ENCODE results near the gene PHF20.
"Not testable (repeated sequence)": the region's sequence is repeated elsewhere in the genome, so short reads cannot be mapped to it uniquely, and the experiment has no call there.

Gene PHF20

DNA sequence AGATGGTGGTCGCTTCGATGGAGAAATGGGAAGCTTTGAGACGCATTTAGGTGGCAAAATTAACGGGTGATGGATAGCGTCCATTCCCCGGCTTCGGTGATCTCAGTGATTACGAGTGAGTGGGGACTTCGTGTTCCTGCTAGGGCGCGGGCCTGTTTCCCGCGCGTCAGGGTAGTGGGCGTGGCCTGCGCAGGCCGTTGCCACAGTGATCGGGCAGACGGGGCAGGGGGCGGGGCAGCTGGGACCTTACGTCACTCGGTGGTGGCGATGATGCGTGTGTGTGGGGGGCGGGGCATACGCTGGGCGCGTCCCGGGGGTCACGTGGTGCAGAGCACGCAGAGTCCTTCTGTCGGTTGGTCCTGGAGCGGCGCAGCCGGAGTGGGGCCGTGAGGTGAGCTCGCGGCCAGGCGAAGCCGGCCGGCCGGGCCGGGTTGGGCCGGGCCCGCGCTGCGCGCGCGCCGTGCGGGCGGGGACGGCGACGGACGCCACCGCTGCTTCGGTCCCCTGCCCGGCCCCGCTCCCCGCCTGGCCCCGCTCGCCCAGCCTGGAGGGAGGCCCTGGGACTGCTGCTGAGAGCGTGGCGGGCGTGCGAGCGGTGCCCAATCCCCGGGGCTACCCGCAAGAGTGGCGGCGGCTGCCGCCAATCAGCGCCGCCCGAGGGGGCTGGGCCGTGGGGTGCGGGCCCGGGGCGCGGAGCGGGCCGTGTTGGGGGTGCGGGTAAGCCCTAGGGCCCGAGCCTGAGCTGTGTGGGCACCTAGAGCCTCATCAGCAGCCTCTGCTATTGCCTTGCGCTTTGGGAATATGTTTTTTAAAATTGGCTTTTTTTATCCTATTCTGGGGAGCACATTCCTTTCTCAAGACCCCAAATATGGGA, at the start of gene PHF20:
Gene PHF20, plus strand, starts transcription at position 327 of the 874 bp plus-strand sequence. CDS start 29,508 bp downstream, outside the sequence.
- DNase-seq (ENCODE audit: low spot score), result peak; percentile 96
- TF ChIP-seq, protein P1, sequence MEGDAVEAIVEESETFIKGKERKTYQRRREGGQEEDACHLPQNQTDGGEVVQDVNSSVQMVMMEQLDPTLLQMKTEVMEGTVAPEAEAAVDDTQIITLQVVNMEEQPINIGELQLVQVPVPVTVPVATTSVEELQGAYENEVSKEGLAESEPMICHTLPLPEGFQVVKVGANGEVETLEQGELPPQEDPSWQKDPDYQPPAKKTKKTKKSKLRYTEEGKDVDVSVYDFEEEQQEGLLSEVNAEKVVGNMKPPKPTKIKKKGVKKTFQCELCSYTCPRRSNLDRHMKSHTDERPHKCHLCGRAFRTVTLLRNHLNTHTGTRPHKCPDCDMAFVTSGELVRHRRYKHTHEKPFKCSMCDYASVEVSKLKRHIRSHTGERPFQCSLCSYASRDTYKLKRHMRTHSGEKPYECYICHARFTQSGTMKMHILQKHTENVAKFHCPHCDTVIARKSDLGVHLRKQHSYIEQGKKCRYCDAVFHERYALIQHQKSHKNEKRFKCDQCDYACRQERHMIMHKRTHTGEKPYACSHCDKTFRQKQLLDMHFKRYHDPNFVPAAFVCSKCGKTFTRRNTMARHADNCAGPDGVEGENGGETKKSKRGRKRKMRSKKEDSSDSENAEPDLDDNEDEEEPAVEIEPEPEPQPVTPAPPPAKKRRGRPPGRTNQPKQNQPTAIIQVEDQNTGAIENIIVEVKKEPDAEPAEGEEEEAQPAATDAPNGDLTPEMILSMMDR (IDR thresholded peaks at IDR 0.05; ENCODE audit: borderline replicate concordance, control extremely low read depth, extremely low read depth, insufficient read depth, missing control alignments), result no peak
- in situ Hi-C loops (cut with MboI; ENCODE audit: low sequenced_read_pairs, unreplicated experiment), result no loop called here

DNA sequence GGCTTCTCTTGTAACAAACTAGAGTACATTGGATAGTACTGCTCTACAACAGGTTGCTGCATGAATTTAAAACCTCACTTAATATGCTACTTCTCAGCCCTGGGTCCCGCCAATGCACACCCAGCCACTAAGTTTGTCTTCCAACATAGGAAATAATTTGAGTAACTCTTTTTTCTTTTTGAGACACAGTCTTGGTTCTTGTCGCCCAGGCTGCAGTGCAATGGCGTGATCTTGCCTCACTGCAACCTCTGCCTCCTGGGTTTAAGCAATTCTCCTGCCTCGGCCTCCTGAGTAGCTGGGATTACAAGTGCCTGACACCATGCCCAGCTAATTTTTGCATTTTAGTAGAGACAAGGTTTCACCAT, 48.6 kb upstream of the PHF20 start:
- DNase-seq (ENCODE audit: low spot score); in situ Hi-C loops (cut with MboI; ENCODE audit: low sequenced_read_pairs, unreplicated experiment): not testable (repeated sequence)

DNA sequence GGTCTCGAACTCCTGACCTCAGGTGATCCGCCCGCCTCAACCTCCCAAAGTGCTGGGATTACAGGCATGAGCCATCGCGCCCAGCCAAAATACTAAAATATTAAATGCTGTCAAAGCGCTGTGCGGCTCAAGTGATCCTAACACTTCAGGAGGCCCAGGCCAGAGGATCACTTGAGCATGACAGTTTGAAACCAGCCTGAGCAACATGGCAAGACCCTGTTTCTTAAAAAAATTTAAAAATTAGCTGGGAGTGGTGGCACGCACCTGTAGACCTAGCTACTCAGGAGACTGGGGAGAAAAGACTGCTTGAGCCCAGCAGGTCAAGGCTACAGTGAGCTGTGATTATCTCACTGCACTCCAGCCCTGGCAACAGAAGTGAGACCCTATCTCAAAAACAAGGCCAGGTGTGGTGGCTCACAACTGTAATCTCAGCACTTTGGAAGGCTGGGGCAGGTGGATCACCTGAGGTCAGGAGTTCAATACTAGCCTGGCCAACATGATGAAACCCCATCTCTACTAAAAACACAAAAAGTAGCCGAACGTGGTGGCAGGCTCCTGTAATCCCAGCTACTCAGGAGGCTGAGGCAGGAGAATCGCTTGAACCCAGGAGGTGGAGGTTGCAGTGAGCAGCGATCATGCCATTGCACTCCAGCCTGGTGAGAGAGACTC, 48.0 kb upstream of the PHF20 start:
- in situ Hi-C loops (cut with MboI; ENCODE audit: low sequenced_read_pairs, unreplicated experiment); DNase-seq (ENCODE audit: low spot score): not testable (repeated sequence)

DNA sequence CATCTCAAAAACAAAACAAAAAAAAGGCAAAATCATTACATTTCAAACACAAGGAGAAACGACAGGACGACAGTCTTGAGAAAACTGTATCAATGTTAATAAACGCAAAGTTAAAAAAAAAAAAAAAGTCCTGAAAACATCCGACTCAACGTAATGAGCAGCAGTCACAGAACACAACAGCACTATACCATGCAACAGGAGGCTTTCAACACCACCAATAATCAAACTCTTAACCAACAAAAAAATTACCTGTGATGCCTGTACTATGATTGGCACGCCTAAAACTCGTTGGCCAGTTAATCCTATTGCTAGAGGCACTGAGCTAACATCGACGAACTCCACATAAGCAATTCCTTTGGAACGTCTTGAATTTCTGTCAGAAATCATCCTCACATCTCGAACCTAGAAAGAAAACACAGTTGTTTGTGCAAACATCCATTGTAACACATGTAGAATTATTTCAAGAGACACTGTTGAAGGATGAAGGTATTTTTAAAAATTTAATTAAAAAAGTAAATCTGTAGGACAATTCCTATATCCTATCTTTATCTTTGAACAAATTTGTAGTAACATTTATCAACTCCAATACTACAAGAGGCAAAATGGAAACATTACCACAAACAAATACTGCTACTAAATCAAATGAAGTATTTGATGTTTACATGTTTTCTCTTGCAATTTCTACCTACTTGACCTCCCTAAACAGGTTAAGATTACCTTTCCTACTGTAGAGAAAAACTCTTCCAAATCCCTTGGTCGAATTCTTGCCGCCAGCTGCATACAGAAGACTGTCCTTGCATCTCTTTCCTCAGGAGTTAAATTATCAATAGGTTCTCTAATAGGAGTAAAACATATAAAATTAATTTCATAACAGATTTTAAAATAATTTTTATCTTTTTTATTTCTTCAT, 47.2 kb upstream of the PHF20 start:
- TF ChIP-seq, protein P1 (IDR thresholded peaks at IDR 0.05; ENCODE audit: borderline replicate concordance, control extremely low read depth, extremely low read depth, insufficient read depth, missing control alignments), result no peak
- DNase-seq (ENCODE audit: low spot score), result no peak
- in situ Hi-C loops (cut with MboI; ENCODE audit: low sequenced_read_pairs, unreplicated experiment), result no loop called here

DNA sequence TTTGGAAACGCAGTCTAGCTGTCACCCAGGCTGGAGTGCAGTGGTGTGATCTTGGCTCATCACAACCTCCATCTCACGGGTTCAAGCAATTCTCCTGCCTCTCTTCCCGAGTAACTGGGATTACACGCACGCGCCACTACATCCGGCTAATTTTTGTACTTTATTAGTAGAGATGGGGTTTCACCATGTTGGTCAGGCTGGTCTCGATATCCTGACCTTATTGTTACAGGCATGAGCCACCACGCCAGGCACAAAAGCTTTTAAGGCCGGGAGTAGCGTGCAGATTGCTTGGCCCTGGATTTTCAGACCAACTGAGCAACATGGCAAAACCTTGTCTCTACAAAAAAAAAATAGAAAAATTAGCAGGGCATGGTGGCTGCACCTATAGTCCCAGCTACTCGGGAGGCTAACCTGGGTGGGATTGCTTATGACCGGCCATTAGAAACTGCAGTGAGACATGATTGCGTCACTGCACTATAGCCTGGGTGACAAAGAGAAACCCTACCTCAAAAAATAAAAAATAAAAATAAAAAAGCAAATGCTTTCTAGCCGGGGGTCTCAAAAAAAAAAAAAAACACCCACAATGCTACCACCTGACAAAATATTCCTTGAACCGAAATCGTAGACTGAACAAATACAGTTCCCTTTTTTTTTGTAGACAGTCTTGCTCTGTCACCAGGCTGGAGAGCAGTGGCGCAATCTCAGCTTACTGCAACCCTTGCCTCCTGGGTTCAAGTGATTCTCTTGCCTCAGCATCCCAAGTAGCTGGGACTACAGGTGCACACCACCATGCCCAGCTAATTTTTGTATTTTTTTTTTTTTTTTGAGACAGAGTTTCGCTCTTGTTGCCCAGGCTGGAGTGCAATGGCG, 44.7 kb upstream of the PHF20 start:
- in situ Hi-C loops (cut with MboI; ENCODE audit: low sequenced_read_pairs, unreplicated experiment), result no loop called here
- TF ChIP-seq, protein P1 (IDR thresholded peaks at IDR 0.05; ENCODE audit: borderline replicate concordance, control extremely low read depth, extremely low read depth, insufficient read depth, missing control alignments), result no peak

DNA sequence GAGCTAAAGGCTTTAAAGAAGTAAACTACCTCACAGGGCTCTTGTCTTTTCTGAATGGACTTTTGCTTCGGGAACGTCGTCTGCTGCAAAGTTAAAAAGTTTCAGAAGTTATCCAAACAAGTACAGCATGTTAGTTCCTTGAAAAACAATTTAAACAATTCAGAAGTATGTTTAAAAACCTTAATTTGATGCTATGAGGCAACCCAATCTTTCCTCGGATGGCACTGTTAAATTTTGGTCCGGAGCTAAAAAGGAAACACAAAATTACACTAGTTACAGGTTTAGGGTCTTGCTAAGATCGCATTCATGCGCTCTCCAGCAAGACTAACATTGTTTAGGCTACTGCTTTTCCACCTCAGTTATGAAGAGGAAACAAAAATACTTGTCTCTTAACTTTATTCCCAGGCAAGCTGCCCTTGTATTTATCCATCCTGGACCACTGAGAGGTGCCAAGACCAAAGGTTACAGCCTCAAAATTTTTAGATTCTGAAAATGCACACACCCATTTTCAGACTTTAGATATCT, 42.5 kb upstream of the PHF20 start:
- in situ Hi-C loops (cut with MboI; ENCODE audit: low sequenced_read_pairs, unreplicated experiment), result no loop called here
- TF ChIP-seq, protein P1 (IDR thresholded peaks at IDR 0.05; ENCODE audit: borderline replicate concordance, control extremely low read depth, extremely low read depth, insufficient read depth, missing control alignments), result no peak
- no peak for DNase-seq (ENCODE audit: low spot score)

More for the DNA sequence above, 44.7 kb upstream of the PHF20 start:
- DNase-seq (ENCODE audit: low spot score), result no peak

Data from GM13976 (cell line).